SU-DHL-6 (cell line): ENCODE results near the gene SETMAR.

Experiments
- EZH2phosphoT487 ChIP-seq: fragments of 200-600 bp; sonication (generic), shearing (Covaris generic); conservative IDR thresholded peaks from 2 replicates; pipeline ENCODE4 v1.6.1; 2018; ENCODE audit warnings: mild to moderate bottlenecking, antibody characterized with exemption, low read length, moderate library complexity, mixed read lengths
- TF ChIP-seq, protein P1 (sequence below): fragments of 200-600 bp; sonication (generic); IDR thresholded peaks from one replicate; pipeline ENCODE4 v1.5.1; 2017; ENCODE audit warnings: antibody characterized with exemption, mild to moderate bottlenecking, low read length, moderate library complexity; ENCODE audit not compliant: insufficient read depth, poor library complexity, severe bottlenecking

DNA sequence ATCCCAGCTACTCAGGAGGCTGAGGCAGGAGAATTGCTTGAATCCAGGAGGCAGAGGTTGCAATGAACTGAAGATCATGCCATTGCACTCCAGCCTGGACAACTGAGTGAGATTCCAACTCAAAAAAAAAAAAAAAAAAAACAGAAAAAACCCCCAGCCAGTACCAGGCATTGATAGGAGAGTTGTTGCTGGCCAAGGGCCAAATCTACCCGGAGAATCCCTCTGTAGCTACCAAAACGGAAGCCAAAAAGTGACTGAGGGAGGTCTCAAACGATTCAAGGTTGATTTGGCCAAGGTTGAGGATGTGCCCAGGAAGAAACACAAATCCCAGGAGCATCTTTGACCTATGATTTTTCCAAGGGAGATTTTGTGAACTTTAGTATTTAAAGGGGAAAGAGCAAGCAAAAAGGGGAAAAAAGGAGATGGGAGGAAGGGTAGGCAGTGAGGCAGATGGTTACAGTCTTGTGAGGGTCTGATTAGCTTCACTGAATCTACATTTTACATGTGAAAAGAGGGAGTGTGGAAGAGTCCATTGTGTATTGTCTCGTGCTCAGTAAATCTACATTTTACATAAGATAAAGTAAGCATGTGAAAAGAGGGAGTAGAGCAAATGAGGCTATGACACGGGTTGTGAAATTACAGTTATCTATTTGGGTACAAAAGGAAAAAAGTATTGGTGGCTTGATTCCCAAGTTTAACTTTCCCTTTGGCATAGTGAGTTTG, 32.8 kb downstream of the SETMAR start:
- TF ChIP-seq, protein P1, sequence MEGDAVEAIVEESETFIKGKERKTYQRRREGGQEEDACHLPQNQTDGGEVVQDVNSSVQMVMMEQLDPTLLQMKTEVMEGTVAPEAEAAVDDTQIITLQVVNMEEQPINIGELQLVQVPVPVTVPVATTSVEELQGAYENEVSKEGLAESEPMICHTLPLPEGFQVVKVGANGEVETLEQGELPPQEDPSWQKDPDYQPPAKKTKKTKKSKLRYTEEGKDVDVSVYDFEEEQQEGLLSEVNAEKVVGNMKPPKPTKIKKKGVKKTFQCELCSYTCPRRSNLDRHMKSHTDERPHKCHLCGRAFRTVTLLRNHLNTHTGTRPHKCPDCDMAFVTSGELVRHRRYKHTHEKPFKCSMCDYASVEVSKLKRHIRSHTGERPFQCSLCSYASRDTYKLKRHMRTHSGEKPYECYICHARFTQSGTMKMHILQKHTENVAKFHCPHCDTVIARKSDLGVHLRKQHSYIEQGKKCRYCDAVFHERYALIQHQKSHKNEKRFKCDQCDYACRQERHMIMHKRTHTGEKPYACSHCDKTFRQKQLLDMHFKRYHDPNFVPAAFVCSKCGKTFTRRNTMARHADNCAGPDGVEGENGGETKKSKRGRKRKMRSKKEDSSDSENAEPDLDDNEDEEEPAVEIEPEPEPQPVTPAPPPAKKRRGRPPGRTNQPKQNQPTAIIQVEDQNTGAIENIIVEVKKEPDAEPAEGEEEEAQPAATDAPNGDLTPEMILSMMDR = no peak
- TF ChIP-seq EZH2phosphoT487 = no peak
